Vagina (tissue), 2 donors: Measurements from ENCODE around the gene SGK1. TPM values are rescaled to one million over a fixed set of nuclear protein-coding genes. Genes with fewer than 3 reads are reported as not detected.
"Not testable (repeated sequence)": the region's sequence is repeated elsewhere in the genome, so short reads cannot be mapped to it uniquely, and the experiment has no call there.

Experiments
- DNase-seq, 2 donors: peaks; one replicate each; pipeline ENCODE4 v3.0.0-alpha.2; 2017; ENCODE audit errors: extremely low spot score in 2 of 2
- H3K27ac ChIP-seq: fragments of 200-600 bp; sonication (generic); one replicate; pipeline ENCODE4 v1.5.1; 2019
- H3K27me3 ChIP-seq: fragments of 200-600 bp; sonication (generic); one replicate; pipeline ENCODE4 v1.5.1; 2019
- H3K36me3 ChIP-seq, 2 donors: fragments of 200-600 bp; sonication (generic); one replicate each; pipeline ENCODE4 v1.5.1; 2017 to 2019
- H3K4me1 ChIP-seq: fragments of 200-600 bp; sonication (generic); one replicate; pipeline ENCODE4 v1.5.1; 2019
- H3K4me3 ChIP-seq, 2 donors: fragments of 200-600 bp; sonication (generic); 1 replicate in 1 of 2; 2 replicates in 1 of 2; pipeline ENCODE4 v1.5.1; 2016 to 2019
- H3K9me3 ChIP-seq: fragments of 200-600 bp; sonication (generic); one replicate; pipeline ENCODE4 v1.5.1; 2019
- POLR2A ChIP-seq, 2 donors: fragments of 450-650 bp; IDR thresholded peaks; one replicate each; pipeline ENCODE4 v1.6.1; 2017; ENCODE audit warnings: antibody characterized with exemption in 2 of 2, mild to moderate bottlenecking in 2 of 2, moderate library complexity in 2 of 2
- POLR2AphosphoS5 ChIP-seq, 2 donors: sonication (generic); formaldehyde crosslinking; IDR thresholded peaks; one replicate each; pipeline ENCODE4 v1.9.0; 2017; ENCODE audit warnings: antibody characterized with exemption in 2 of 2, mild to moderate bottlenecking in 2 of 2, low read depth in 1 of 2; ENCODE audit not compliant: insufficient read depth in 1 of 2
- intact Hi-C: fragments of 100-400 bp; cut with DNase I; formaldehyde crosslinking; loops from one replicate; pipeline ENCODE4 v1.15.1; 2023
- total RNA-seq: library from RNA; depleted of rRNA; stranded (reverse); fragments of >200 nt; gene quantifications from one replicate; pipeline ENCODE4 v1.2.3, GENCODE V29; 2016
- TF ChIP-seq, protein P1 (sequence below), 3 experiments: fragments of 450-650 bp in 2 of 3; fragments of 200-600 bp in 1 of 3; sonication (generic) in 1 of 3; IDR thresholded peaks; one replicate each; pipeline ENCODE4 v1.5.1; 2017 to 2019; ENCODE audit warnings: antibody characterized with exemption in 3 of 3, mild to moderate bottlenecking in 2 of 3, moderate library complexity in 2 of 3

SGK1 gene
- total RNA-seq, 1 donor from 2014 or later = 608 TPM

DNA sequence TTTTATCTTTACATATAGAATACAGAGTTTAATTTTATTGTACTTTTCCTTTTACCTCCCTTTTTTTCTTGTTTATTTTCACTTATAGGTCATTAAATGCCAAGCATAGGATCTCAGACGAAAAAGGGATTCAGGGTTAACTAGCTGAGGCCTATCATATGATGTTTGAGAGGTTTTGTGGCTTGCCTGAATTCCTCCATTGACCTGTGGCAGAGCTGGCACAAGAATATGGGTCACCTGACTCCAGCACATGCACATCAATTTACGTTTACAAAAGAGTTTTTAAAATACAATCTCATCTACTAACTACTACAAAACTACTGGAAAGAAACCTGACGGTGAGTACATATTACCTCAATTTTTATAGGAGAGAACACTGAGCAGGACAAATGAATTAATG, 60.4 kb downstream of the SGK1 start:
- no peak overlapping the region for H3K4me3 ChIP-seq
- H3K27ac ChIP-seq = no peak overlapping the region
- peaks cover 6% of the 10 kb centered on the region for H3K4me1 ChIP-seq
- intact Hi-C loops = no loop called here
- no peak for DNase-seq
- H3K36me3 ChIP-seq = no peaks in the 10 kb centered on the region
- no peaks in the 10 kb centered on the region for H3K27me3 ChIP-seq
- no peaks in the 10 kb centered on the region for H3K9me3 ChIP-seq
- TF ChIP-seq, protein P1, sequence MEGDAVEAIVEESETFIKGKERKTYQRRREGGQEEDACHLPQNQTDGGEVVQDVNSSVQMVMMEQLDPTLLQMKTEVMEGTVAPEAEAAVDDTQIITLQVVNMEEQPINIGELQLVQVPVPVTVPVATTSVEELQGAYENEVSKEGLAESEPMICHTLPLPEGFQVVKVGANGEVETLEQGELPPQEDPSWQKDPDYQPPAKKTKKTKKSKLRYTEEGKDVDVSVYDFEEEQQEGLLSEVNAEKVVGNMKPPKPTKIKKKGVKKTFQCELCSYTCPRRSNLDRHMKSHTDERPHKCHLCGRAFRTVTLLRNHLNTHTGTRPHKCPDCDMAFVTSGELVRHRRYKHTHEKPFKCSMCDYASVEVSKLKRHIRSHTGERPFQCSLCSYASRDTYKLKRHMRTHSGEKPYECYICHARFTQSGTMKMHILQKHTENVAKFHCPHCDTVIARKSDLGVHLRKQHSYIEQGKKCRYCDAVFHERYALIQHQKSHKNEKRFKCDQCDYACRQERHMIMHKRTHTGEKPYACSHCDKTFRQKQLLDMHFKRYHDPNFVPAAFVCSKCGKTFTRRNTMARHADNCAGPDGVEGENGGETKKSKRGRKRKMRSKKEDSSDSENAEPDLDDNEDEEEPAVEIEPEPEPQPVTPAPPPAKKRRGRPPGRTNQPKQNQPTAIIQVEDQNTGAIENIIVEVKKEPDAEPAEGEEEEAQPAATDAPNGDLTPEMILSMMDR (IDR thresholded peaks at IDR 0.05) = no peak
- TF ChIP-seq POLR2A (IDR thresholded peaks at IDR 0.05) (no peak), POLR2AphosphoS5 (IDR thresholded peaks at IDR 0.05; ENCODE audit: insufficient read depth in 1 of 2, low read depth in 1 of 2) (no peak)

DNA sequence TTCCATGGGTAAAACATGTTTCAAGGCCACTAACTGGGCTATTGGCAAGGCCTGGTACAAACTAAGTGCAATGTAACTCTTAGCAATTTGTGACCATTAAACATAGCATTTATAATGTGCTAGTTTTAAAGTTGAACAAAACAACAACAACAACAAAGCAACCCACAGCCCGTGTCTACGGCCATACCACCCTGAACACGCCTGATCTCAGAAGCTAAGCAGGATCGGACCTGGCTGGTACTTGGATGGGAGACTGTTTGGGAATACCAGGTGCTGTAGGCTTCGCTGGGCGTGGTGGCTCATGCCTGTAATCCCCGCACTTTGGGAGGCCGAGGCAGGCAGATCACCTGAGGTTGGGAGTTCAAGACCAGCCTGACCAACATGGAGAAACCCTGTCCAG, 61.0 kb downstream of the SGK1 start:
- TF ChIP-seq POLR2A (IDR thresholded peaks at IDR 0.05) (no peak), POLR2AphosphoS5 (IDR thresholded peaks at IDR 0.05; ENCODE audit: insufficient read depth in 1 of 2, low read depth in 1 of 2) (no peak)
- TF ChIP-seq, protein P1 (IDR thresholded peaks at IDR 0.05) = no peak
- no peak for DNase-seq
- Histone ChIP-seq H3K36me3 (no peaks in the 10 kb centered on the region), H3K9me3 (no peaks in the 10 kb centered on the region), H3K4me3 (no peak overlapping the region), H3K27ac (no peak overlapping the region), H3K4me1 (peaks cover 9% of the 10 kb centered on the region), H3K27me3 (no peaks in the 10 kb centered on the region)
- intact Hi-C loops = no loop called here

DNA sequence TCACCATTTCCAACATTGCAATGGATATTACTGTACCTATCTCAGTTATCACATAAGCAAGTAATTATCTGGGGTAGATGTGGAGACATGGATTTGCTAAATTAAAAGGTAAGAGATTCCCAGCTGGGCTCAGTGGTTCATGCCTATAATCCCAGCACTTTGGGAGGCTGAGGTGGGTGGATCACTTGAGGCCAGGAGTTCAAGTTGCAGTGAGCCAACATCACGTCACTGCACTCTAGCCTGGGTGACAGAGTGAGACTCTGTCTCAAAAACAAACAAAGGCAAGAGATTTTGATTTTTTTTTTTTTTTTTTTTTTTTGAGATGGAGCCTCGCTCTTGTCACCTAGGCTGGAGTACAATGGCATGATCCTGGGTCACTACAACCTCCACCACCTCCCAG, 62.6 kb downstream of the SGK1 start:
- H3K27me3 ChIP-seq, H3K4me3 ChIP-seq, intact Hi-C loops, H3K4me1 ChIP-seq, DNase-seq, H3K9me3 ChIP-seq, H3K36me3 ChIP-seq, H3K27ac ChIP-seq: not testable (repeated sequence)

DNA sequence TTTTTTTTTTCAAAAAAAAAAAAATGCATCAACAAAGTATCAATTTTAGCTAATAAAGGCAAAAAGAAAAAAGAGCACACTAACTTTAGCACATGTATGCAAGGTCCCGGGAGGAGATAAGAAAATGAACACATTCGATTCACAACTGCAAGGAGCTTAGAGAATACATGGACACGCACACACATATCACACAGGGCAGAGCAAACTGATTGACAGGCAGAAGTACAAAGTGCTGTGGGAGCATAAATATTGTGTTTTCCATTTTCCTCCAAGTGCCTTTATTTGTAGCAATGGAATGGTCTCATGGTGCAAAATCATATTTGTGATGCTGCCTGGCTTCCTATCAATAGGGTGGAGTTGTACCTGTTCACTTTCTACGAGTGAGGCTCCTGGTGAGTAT, 63.8 kb downstream of the SGK1 start:
- H3K27me3 ChIP-seq = no peaks in the 10 kb centered on the region
- H3K4me3 ChIP-seq = no peak overlapping the region
- H3K9me3 ChIP-seq = no peaks in the 10 kb centered on the region
- no peak overlapping the region for H3K27ac ChIP-seq
- H3K36me3 ChIP-seq = no peaks in the 10 kb centered on the region
- intact Hi-C loops = no loop called here
- peaks cover 21% of the 10 kb centered on the region for H3K4me1 ChIP-seq
- DNase-seq = no peak
- TF ChIP-seq, protein P1 (IDR thresholded peaks at IDR 0.05) = no peak
- TF ChIP-seq POLR2AphosphoS5 (IDR thresholded peaks at IDR 0.05; ENCODE audit: insufficient read depth in 1 of 2, low read depth in 1 of 2) (no peak), POLR2A (IDR thresholded peaks at IDR 0.05) (no peak)

DNA sequence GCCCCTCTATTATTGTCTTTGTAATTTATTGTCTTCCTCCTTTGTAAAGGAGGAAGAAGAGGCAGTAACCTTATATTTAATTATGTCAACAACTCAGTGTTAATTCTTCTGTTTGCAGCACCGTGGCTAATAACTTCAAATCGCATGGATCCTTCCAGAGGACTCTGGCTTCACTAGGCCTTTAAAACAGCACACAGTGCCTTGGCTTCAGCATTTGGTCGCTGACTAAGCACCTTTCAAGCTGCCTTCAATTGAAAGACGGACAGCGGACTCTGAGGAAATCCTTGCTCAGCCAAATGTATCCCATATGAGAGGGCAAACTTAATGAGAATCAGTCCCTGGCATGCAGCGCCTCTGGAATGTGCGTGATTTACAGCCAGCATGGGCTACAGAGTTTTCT, 64.2 kb downstream of the SGK1 start:
- Histone ChIP-seq H3K9me3 (no peaks in the 10 kb centered on the region), H3K4me1 (peaks cover 22% of the 10 kb centered on the region), H3K27me3 (no peaks in the 10 kb centered on the region), H3K27ac (peak overlapping the region; percentile 46), H3K36me3 (no peaks in the 10 kb centered on the region), H3K4me3 (no peak overlapping the region)
- intact Hi-C loops = no loop called here
- TF ChIP-seq POLR2A (IDR thresholded peaks at IDR 0.05) (no peak), POLR2AphosphoS5 (IDR thresholded peaks at IDR 0.05; ENCODE audit: insufficient read depth in 1 of 2, low read depth in 1 of 2) (peak in 1 of 2 donors; percentile 23)
- TF ChIP-seq, protein P1 (IDR thresholded peaks at IDR 0.05) = no peak
- no peak for DNase-seq

DNA sequence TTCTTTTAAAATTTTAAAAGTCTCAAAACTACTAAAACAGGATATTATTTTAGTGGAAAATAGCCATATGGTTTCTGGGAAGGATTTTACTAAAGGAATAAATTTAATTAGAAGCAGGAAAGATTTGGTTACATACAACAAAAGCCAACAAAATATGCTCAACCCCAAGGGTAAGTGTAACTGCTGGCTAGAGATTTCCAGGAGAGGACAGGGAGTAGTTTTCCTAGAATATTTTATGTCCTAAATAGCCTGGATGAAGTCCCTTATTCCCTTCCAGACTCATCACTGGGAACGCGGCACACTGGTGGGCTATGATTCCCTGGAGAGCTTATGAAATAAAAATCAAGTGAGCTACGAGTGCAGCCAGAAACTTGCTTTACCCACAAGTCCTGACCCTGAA, 66.6 kb downstream of the SGK1 start:
- Histone ChIP-seq H3K4me1 (peaks cover 41% of the 10 kb centered on the region), H3K9me3 (no peaks in the 10 kb centered on the region), H3K4me3 (no peak overlapping the region), H3K27ac (no peak overlapping the region), H3K27me3 (no peaks in the 10 kb centered on the region), H3K36me3 (no peaks in the 10 kb centered on the region)
- intact Hi-C loops = no loop called here
- TF ChIP-seq POLR2AphosphoS5 (IDR thresholded peaks at IDR 0.05; ENCODE audit: insufficient read depth in 1 of 2, low read depth in 1 of 2) (no peak), POLR2A (IDR thresholded peaks at IDR 0.05) (no peak)
- TF ChIP-seq, protein P1 (IDR thresholded peaks at IDR 0.05) = no peak
- DNase-seq = no peak
